Fibroblast of skin of right biceps (primary cell): ENCODE results near the gene THSD4.

Source experiments
- DNase-seq: peaks from one replicate; pipeline ENCODE4 v3.0.0-alpha.2; 2013

Gene THSD4

GRCh38 chr15:71679793-71680353, 564.6 kb downstream of the THSD4 start:
- DNase-seq = peak; percentile 83

GRCh38 chr15:71682001-71682400, 566.7 kb downstream of the THSD4 start:
- DNase-seq = no peak

- peak; percentile 70 for DNase-seq
Measured at GRCh38 chr15:71683411-71684274, 568.4 kb downstream of the THSD4 start.

GRCh38 chr15:71685420-71685993, 570.2 kb downstream of the THSD4 start:
- DNase-seq = peak; percentile 31

- DNase-seq = no peak
Measured at GRCh38 chr15:71686221-71687050, 571.2 kb downstream of the THSD4 start.

GRCh38 chr15:71687902-71688508, 572.7 kb downstream of the THSD4 start:
- peak; percentile 86 for DNase-seq

GRCh38 chr15:71688509-71689094, 573.3 kb downstream of the THSD4 start:
- no peak for DNase-seq

- no peak for DNase-seq
Measured at GRCh38 chr15:71691081-71691457, 575.8 kb downstream of the THSD4 start.

GRCh38 chr15:71691458-71692417, 576.5 kb downstream of the THSD4 start:
- peak; percentile 87 for DNase-seq

- no peak for DNase-seq
Measured at GRCh38 chr15:71697236-71697635, 582.0 kb downstream of the THSD4 start.

GRCh38 chr15:71698030-71698429, 582.8 kb downstream of the THSD4 start:
- no peak for DNase-seq

GRCh38 chr15:71698742-71699141, 583.5 kb downstream of the THSD4 start:
- no peak for DNase-seq

- DNase-seq = no peak
Measured at GRCh38 chr15:71699977-71700376, 584.7 kb downstream of the THSD4 start.

- DNase-seq = no peak
Measured at GRCh38 chr15:71701808-71702207, 586.5 kb downstream of the THSD4 start.

- no peak for DNase-seq
Measured at GRCh38 chr15:71702496-71702895, 587.2 kb downstream of the THSD4 start.

GRCh38 chr15:71705151-71705550, 589.9 kb downstream of the THSD4 start:
- peak; percentile 80 for DNase-seq

- DNase-seq = no peak
Measured at GRCh38 chr15:71706461-71707229, 591.4 kb downstream of the THSD4 start.

GRCh38 chr15:71707230-71708050, 592.2 kb downstream of the THSD4 start:
- DNase-seq = peak; percentile 69

GRCh38 chr15:71708051-71708429, 592.8 kb downstream of the THSD4 start:
- no peak for DNase-seq
